Stimulated activated memory B cell treated with anti-CD40 and anti-IgM and Interleukin-4, amounts not matched to agents 10 μg/mL and 1 μg/mL and 100 μg/mL, for 72 hours (primary cell): Measurements from ENCODE around the gene IL10RA.
A peak's percentile ranks its signal among the peaks of the same experiment; 100 is the strongest.

Experiments
- ATAC-seq: fragments of 150-1000 bp; cut with Tn5 transposase; 2 replicates; pipeline ENCODE4 v1.10.0; 2021
- H3K27ac Mint-ChIP-seq: one replicate; pipeline ENCODE4 v1.8.0; 2022; ENCODE audit warnings: mild to moderate bottlenecking, mixed read lengths
- H3K27me3 Mint-ChIP-seq: one replicate; pipeline ENCODE4 v1.8.0; 2022; ENCODE audit warnings: mixed read lengths
- H3K36me3 Mint-ChIP-seq: one replicate; pipeline ENCODE4 v1.8.0; 2022; ENCODE audit warnings: mixed read lengths
- H3K4me1 Mint-ChIP-seq: one replicate; pipeline ENCODE4 v1.8.0; 2022; ENCODE audit warnings: mixed read lengths
- H3K4me3 Mint-ChIP-seq: one replicate; pipeline ENCODE4 v1.8.0; 2022; ENCODE audit warnings: mild to moderate bottlenecking, moderate library complexity, mixed read lengths
- H3K9me3 Mint-ChIP-seq: one replicate; pipeline ENCODE4 v1.8.0; 2022; ENCODE audit warnings: mixed read lengths

Gene IL10RA

GRCh38 chr11:117950993-117951961 is 34.9 kb upstream of the IL10RA start:
- Mint-ChIP-seq H3K27me3 (no peaks in the 10 kb centered on the region), H3K36me3 (peaks cover 5% of the 10 kb centered on the region), H3K4me3 (peak overlapping the region; percentile 58), H3K9me3 (peaks cover 4% of the 10 kb centered on the region), H3K27ac (peak overlapping the region; percentile 81), H3K4me1 (peaks cover 59% of the 10 kb centered on the region)
- peak; percentile 89 for ATAC-seq

GRCh38 chr11:117953024-117953671 is 33.0 kb upstream of the IL10RA start:
- Mint-ChIP-seq H3K27me3 (no peaks in the 10 kb centered on the region), H3K27ac (peak overlapping the region; percentile 81), H3K4me3 (no peak overlapping the region), H3K4me1 (peaks cover 46% of the 10 kb centered on the region), H3K36me3 (peaks cover 24% of the 10 kb centered on the region), H3K9me3 (peaks cover 16% of the 10 kb centered on the region)
- no peak for ATAC-seq

GRCh38 chr11:117958949-117959348 is 27.2 kb upstream of the IL10RA start:
- Mint-ChIP-seq H3K4me1 (peaks cover 22% of the 10 kb centered on the region), H3K4me3 (no peak overlapping the region), H3K36me3 (peaks cover 46% of the 10 kb centered on the region), H3K27ac (peak overlapping the region; percentile 48), H3K27me3 (no peaks in the 10 kb centered on the region), H3K9me3 (peaks cover 26% of the 10 kb centered on the region)
- no peak for ATAC-seq

- Mint-ChIP-seq H3K4me1 (peaks cover 22% of the 10 kb centered on the region), H3K4me3 (peak overlapping the region; percentile 22), H3K27ac (peak overlapping the region; percentile 48), H3K9me3 (peaks cover 26% of the 10 kb centered on the region), H3K36me3 (peaks cover 46% of the 10 kb centered on the region), H3K27me3 (no peaks in the 10 kb centered on the region)
- no peak for ATAC-seq
These were observed 26.6 kb upstream of the IL10RA start for GRCh38 chr11:117959438-117960149.

- H3K27ac Mint-ChIP-seq = no peak overlapping the region
- no peaks in the 10 kb centered on the region for H3K27me3 Mint-ChIP-seq
- H3K4me3 Mint-ChIP-seq = no peak overlapping the region
- H3K9me3 Mint-ChIP-seq = peaks cover 26% of the 10 kb centered on the region
- peaks cover 22% of the 10 kb centered on the region for H3K4me1 Mint-ChIP-seq
- H3K36me3 Mint-ChIP-seq = peaks cover 46% of the 10 kb centered on the region
- no peak for ATAC-seq
These were observed 25.8 kb upstream of the IL10RA start for GRCh38 chr11:117960406-117960805.

- peaks cover 21% of the 10 kb centered on the region for H3K9me3 Mint-ChIP-seq
- H3K27me3 Mint-ChIP-seq = no peaks in the 10 kb centered on the region
- H3K4me1 Mint-ChIP-seq = peaks cover 22% of the 10 kb centered on the region
- peaks cover 35% of the 10 kb centered on the region for H3K36me3 Mint-ChIP-seq
- H3K4me3 Mint-ChIP-seq = no peak overlapping the region
- H3K27ac Mint-ChIP-seq = no peak overlapping the region
- ATAC-seq = no peak
These were observed 24.3 kb upstream of the IL10RA start for GRCh38 chr11:117961896-117962295.

- Mint-ChIP-seq H3K4me1 (peaks cover 22% of the 10 kb centered on the region), H3K27ac (no peak overlapping the region), H3K4me3 (no peak overlapping the region), H3K36me3 (peaks cover 26% of the 10 kb centered on the region), H3K27me3 (no peaks in the 10 kb centered on the region), H3K9me3 (peaks cover 13% of the 10 kb centered on the region)
- ATAC-seq = no peak
These were observed 23.4 kb upstream of the IL10RA start for GRCh38 chr11:117962826-117963225.

GRCh38 chr11:117966908-117967307 is 19.3 kb upstream of the IL10RA start:
- Mint-ChIP-seq H3K36me3 (no peaks in the 10 kb centered on the region), H3K4me1 (peaks cover 23% of the 10 kb centered on the region), H3K27me3 (no peaks in the 10 kb centered on the region), H3K4me3 (no peak overlapping the region), H3K27ac (peak overlapping the region; percentile 0), H3K9me3 (no peaks in the 10 kb centered on the region)
- ATAC-seq = no peak

GRCh38 chr11:117969160-117969991 is 16.8 kb upstream of the IL10RA start:
- no peaks in the 10 kb centered on the region for H3K9me3 Mint-ChIP-seq
- H3K4me3 Mint-ChIP-seq = no peak overlapping the region
- no peak for ATAC-seq
- H3K36me3 Mint-ChIP-seq = no peaks in the 10 kb centered on the region
- H3K27ac Mint-ChIP-seq = no peak overlapping the region
- no peaks in the 10 kb centered on the region for H3K27me3 Mint-ChIP-seq
- peaks cover 33% of the 10 kb centered on the region for H3K4me1 Mint-ChIP-seq

GRCh38 chr11:117970400-117971024 is 15.7 kb upstream of the IL10RA start:
- Mint-ChIP-seq H3K4me1 (peaks cover 44% of the 10 kb centered on the region), H3K27me3 (no peaks in the 10 kb centered on the region), H3K4me3 (no peak overlapping the region), H3K9me3 (no peaks in the 10 kb centered on the region), H3K27ac (peak overlapping the region; percentile 46), H3K36me3 (no peaks in the 10 kb centered on the region)
- peak; percentile 47 for ATAC-seq

- Mint-ChIP-seq H3K36me3 (no peaks in the 10 kb centered on the region), H3K9me3 (no peaks in the 10 kb centered on the region), H3K4me3 (no peak overlapping the region), H3K27ac (no peak overlapping the region), H3K27me3 (no peaks in the 10 kb centered on the region), H3K4me1 (peaks cover 44% of the 10 kb centered on the region)
- ATAC-seq = no peak
These were observed 14.2 kb upstream of the IL10RA start for GRCh38 chr11:117972044-117972443.

- Mint-ChIP-seq H3K4me1 (peaks cover 44% of the 10 kb centered on the region), H3K4me3 (no peak overlapping the region)
- ATAC-seq = no peak
These were observed 13.3 kb upstream of the IL10RA start for GRCh38 chr11:117972629-117973502.

GRCh38 chr11:117973503-117973860 is 12.7 kb upstream of the IL10RA start:
- no peaks in the 10 kb centered on the region for H3K27me3 Mint-ChIP-seq
- peaks cover 44% of the 10 kb centered on the region for H3K4me1 Mint-ChIP-seq
- H3K9me3 Mint-ChIP-seq = no peaks in the 10 kb centered on the region
- no peak overlapping the region for H3K4me3 Mint-ChIP-seq
- no peak overlapping the region for H3K27ac Mint-ChIP-seq
- no peaks in the 10 kb centered on the region for H3K36me3 Mint-ChIP-seq
- ATAC-seq = no peak

More at GRCh38 chr11:117972629-117973502, 13.3 kb upstream of the IL10RA start:
- H3K36me3 Mint-ChIP-seq = no peaks in the 10 kb centered on the region
- H3K27ac Mint-ChIP-seq = no peak overlapping the region
- H3K27me3 Mint-ChIP-seq = no peaks in the 10 kb centered on the region
- H3K9me3 Mint-ChIP-seq = no peaks in the 10 kb centered on the region
